ENCODE results near the gene TICAM1. TPM values are rescaled to one million over a fixed set of nuclear protein-coding genes. Genes with fewer than 3 reads are reported as not detected.

Gene TICAM1
- total and polyA plus RNA-seq, 2 of the 13 experiments (the other 11 are each of a cell fraction or from before 2014, with no cell fraction given): 0.33 to 0.95 TPM

DNA sequence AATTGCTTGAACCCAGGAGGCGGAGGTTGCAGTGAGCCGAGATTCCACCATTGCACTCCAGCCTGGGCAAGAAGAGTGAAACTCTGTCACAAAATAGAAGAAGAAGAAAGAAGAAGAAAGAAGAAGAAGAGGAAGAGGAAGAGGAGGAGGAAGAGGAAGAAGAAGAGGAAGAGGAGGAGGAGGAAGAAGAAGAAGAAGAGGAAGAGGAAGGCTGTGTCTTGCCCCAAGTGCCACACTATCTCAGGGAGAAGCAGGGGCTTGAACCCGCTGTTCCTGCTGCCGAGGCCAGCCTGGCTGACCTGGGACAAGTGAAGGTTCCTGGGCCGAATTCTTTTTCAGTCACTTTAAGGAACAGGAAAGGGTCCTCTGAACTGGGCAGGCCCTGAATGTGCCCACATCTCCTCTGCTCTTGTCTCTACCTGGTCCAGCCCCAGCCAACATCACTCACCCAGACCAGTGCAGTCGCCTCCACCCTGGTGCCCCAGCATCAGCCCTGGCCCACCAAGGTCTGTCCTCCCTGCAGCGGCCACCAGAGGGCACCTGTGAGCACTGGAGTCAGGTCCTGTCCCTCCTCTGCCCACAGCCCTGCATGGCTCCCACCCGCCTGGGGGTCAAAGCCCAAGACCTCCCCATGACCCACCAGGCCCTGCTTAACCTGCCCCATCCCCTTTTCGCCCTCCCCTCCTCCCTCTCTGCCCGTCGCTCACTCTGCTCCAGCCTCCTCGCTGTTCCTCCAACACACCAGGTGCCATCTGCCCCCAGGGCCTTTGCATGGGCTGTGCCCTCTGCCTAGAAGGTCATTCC, 20.0 kb downstream of the TICAM1 start (continued):
- TF ChIP-seq THAP9 (CRISPR knock-in tag; IDR thresholded peaks at IDR 0.05; ENCODE audit: borderline replicate concordance) (peak; percentile 35; the same call in 1 of the 2 replicates), ZNF891 (CRISPR knock-in tag; IDR thresholded peaks at IDR 0.05) (peak; percentile 22; the same call in 1 of the 2 replicates), STAG1 (CRISPR knock-in tag; IDR thresholded peaks at IDR 0.05) (peak; percentile 71), ZNF17 (CRISPR knock-in tag; IDR thresholded peaks at IDR 0.05) (no peak), CCDC6 (CRISPR knock-in tag; IDR thresholded peaks at IDR 0.05) (no peak), ERF (CRISPR knock-in tag; IDR thresholded peaks at IDR 0.05) (0 out of 2 replicates have a peak, but pooled peaks have one; percentile 53), ZNF768 (CRISPR knock-in tag; IDR thresholded peaks at IDR 0.05) (peak; percentile 46; the same call in 1 of the 2 replicates), HBP1 (CRISPR knock-in tag; IDR thresholded peaks at IDR 0.05; ENCODE audit: low read depth) (no peak), SMC3 (IDR thresholded peaks at IDR 0.05; ENCODE audit: low read length) (peak; percentile 52; the same call in 1 of the 2 replicates), XRCC5 (optimal IDR thresholded peaks at IDR 0.05; ENCODE audit: low read length) (peak; percentile 71), U2AF2 (IDR thresholded peaks at IDR 0.05; ENCODE audit: low read depth, low read length) (no peak), TAF15 (IDR thresholded peaks at IDR 0.05; ENCODE audit: low read depth, low read length, poor library complexity, severe bottlenecking) (peak; percentile 67), ZBTB7A (CRISPR knock-in tag; IDR thresholded peaks at IDR 0.05) (0 out of 2 replicates have a peak, but pooled peaks have one; percentile 54), RAD21 (CRISPR knock-in tag; IDR thresholded peaks at IDR 0.05) (peak; percentile 70; the same call in 1 of the 2 replicates)
- TF ChIP-seq, protein P1, sequence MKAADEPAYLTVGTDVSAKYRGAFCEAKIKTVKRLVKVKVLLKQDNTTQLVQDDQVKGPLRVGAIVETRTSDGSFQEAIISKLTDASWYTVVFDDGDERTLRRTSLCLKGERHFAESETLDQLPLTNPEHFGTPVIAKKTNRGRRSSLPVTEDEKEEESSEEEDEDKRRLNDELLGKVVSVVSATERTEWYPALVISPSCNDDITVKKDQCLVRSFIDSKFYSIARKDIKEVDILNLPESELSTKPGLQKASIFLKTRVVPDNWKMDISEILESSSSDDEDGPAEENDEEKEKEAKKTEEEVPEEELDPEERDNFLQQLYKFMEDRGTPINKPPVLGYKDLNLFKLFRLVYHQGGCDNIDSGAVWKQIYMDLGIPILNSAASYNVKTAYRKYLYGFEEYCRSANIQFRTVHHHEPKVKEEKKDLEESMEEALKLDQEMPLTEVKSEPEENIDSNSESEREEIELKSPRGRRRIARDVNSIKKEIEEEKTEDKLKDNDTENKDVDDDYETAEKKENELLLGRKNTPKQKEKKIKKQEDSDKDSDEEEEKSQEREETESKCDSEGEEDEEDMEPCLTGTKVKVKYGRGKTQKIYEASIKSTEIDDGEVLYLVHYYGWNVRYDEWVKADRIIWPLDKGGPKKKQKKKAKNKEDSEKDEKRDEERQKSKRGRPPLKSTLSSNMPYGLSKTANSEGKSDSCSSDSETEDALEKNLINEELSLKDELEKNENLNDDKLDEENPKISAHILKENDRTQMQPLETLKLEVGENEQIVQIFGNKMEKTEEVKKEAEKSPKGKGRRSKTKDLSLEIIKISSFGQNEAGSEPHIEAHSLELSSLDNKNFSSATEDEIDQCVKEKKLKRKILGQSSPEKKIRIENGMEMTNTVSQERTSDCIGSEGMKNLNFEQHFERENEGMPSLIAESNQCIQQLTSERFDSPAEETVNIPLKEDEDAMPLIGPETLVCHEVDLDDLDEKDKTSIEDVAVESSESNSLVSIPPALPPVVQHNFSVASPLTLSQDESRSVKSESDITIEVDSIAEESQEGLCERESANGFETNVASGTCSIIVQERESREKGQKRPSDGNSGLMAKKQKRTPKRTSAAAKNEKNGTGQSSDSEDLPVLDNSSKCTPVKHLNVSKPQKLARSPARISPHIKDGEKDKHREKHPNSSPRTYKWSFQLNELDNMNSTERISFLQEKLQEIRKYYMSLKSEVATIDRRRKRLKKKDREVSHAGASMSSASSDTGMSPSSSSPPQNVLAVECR (CRISPR knock-in tag; IDR thresholded peaks at IDR 0.05; ENCODE audit: borderline replicate concordance): peak; percentile 43; the same call in 1 of the 2 replicates
- TF ChIP-seq, protein P2, sequence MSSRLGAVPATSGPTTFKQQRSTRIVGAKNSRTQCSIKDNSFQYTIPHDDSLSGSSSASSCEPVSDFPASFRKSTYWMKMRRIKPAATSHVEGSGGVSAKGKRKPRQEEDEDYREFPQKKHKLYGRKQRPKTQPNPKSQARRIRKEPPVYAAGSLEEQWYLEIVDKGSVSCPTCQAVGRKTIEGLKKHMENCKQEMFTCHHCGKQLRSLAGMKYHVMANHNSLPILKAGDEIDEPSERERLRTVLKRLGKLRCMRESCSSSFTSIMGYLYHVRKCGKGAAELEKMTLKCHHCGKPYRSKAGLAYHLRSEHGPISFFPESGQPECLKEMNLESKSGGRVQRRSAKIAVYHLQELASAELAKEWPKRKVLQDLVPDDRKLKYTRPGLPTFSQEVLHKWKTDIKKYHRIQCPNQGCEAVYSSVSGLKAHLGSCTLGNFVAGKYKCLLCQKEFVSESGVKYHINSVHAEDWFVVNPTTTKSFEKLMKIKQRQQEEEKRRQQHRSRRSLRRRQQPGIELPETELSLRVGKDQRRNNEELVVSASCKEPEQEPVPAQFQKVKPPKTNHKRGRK (CRISPR knock-in tag; IDR thresholded peaks at IDR 0.05): 0 out of 2 replicates have a peak, but pooled peaks have one; percentile 50
- TF ChIP-seq, protein P3, sequence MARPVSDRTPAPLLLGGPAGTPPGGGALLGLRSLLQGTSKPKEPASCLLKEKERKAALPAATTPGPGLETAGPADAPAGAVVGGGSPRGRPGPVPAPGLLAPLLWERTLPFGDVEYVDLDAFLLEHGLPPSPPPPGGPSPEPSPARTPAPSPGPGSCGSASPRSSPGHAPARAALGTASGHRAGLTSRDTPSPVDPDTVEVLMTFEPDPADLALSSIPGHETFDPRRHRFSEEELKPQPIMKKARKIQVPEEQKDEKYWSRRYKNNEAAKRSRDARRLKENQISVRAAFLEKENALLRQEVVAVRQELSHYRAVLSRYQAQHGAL (CRISPR knock-in tag; IDR thresholded peaks at IDR 0.05; ENCODE audit: not compliant biosample characterization): no peak

Data from HepG2 (cell line).